ENCODE results near the gene GLYATL1.
"Not testable (repeated sequence)": the region's sequence is repeated elsewhere in the genome, so short reads cannot be mapped to it uniquely, and the experiment has no call there.

The GLYATL1 gene

DNA sequence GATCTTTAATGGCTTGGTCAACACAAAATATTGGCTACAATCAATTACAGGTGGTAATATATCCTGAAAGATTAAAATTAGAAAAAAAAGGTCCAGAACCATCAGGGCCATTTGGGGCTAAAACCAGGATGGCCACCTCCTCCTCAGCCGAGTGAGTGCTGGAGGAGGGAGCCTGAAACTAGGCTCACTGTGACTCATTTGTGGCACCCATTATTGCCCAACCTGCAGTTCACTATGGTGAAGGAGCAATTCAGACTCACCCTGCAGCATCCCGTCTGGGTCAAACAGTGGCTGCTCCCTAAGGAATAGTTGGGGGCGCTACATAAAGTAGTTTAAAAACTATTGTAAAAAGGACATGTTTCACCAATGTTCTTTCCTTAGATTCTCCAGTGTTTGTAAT, 60.7 kb downstream of the GLYATL1 start:
- DNase-seq, result no peak

DNA sequence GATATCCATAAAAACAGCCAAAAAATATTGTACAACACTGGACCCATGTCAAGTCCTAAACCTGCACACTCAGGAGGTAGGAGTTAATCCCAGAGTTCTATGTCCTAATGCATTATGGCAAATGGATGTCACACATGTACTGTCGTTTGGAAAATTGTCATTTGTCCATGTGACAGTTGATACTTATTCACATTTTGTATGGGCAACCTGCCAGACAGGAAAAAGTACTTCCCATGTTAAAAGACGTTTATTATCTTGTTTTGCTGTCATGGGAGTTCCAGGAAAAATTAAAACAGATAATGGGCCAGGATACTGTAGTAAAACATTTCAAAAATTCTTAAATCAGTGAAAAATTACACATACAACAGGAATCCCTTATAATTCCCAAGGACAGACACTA, 62.7 kb downstream of the GLYATL1 start:
- DNase-seq, result not testable (repeated sequence)

Measured in bone marrow (tissue), 2 donors.